ENCODE results near the gene MYH15. TPM values are rescaled to one million over a fixed set of nuclear protein-coding genes. Genes with fewer than 3 reads are reported as not detected.

The MYH15 gene
- polyA plus RNA-seq, 1 donor = 0.63 TPM

DNA sequence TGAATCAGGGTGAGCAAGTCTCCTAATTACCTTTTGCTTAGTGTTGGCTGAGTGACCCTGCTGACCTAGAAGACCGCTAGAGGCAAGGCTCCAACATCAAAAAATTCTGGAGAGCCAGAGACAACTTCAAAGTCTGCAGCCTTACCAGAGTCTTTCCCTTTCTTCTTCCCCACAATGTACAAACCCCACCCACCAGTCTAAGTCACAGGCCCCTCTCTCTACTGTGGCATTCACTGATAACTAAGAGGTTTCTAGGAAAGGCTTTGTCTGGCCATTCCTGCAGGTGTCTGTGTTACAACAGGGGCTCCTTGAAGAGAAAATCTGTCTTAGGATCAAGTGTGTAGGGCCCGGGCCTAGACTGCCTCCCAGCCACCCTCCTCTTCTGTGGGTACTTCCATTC, 525 bp downstream of the MYH15 start:
- no peak for DNase-seq

DNA sequence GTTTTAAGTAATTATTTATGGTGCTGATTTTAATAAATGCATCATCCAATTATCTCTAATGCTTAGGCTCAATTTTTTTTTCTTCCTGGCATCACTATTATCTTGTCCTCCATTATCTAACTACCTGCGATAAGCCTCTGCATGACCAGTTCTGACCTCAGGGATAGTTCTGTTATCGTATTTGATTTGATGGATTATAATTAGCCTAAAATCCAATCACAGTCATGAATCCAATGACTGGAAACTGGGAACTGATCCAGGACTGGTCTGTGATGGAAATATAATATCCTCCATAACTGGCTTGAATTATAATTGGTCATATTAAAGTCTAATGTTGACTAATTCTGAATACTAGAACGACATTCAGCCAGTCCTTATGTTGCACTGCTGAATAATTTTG, 1.1 kb downstream of the MYH15 start:
- DNase-seq = no peak

DNA sequence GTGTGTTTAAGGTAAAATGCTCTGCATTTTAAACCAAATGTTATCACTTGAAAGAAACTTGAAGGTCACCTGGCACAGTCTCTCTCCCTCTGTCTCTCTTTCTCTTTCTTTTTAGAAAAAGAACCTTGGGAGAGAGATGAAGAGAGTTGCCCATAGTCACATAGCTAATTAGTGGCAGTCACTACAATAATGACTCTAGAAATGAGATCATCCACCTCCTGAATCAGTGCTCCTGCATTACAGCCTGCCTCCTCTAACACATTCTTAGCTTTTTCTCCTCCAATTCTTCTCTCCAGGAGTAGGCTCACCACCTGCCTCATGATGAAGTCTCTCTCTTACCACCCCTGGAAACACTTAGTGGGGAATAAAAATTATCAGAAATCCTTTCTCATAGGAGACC, 2.5 kb downstream of the MYH15 start:
- DNase-seq = no peak

DNA sequence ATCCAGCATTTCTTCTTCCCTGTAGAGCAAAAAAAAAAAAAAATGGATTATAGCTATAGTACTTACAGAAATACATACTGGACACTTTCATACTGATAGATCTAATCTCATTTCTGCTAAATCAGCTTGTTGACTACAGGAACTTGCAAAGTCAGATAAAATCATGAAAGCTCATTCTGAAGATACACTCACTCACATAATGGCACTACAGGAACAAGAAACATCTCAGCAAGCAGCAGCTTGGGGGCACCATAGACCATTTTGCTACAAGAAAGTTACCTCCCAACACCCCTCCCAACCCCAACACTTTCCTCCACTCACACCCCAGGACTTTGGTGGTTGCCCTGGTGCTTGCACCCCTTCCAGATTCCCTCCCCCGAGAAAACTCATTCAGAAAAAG, 4.6 kb downstream of the MYH15 start:
- DNase-seq = no peak

GRCh38 chr3:108503722-108504121, 6.7 kb downstream of the MYH15 start:
- no peak for DNase-seq

DNA sequence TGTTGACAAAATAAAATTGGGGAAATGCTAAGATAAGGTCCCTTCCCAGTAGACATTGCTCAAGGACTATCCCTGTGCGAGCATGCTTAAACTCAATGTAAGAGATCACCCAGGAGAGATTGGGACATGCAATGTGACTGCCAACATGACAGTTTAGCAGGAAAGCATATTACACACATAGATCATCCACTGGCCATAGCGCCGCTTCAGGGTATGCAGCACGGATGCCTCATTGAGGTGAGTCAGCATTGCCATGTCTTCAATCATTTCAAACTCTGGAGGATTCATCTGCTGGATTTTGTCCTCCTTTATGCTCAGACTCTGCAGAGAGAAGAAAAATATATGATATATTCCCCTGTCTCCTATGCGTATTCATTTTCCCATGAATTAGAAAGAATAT, 8.9 kb downstream of the MYH15 start:
- DNase-seq = no peak

DNA sequence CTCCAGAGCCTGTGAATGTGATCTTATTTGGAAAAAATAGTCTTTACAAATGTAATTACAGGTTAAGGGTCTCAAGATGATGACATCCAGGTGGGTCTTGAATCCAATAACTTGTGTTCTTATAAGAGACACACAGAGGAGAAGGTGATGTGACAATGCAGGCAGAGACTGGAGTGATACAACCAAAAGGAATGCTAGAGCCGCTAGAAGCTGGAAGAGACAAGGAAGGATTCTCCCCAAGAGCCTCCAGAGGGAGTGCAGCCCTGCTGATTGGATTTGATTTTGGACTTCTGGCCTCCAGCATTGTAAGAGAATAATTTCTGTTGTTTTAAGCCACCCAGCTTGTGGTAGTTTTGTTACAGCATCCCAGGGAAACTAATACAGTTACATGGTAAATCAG, 9.7 kb downstream of the MYH15 start:
- no peak for DNase-seq

DNA sequence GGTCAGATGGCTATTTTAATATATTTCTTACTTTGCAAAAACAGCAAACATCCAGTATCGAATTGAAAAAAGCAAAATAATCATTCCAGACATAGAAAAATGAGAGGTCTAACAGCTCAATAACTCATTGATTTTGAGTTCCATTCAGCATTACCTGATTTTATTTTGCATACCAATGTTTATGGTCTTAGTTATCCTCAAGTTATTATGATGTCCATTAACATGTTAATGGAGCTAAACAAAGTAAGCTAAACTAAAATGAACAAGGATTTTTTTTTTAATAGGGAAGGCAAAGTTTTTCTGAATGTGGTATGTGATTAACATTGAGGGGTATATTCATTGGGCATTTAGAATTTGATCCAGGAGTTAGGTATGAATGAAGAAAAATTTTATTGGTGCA, 13.1 kb downstream of the MYH15 start:
- no peak for DNase-seq

- DNase-seq = no peak
Observed at GRCh38 chr3:108495717-108496116, 14.7 kb downstream of the MYH15 start.

GRCh38 chr3:108494906-108495531, 15.4 kb downstream of the MYH15 start:
- DNase-seq = no peak

GRCh38 chr3:108493862-108494261, 16.5 kb downstream of the MYH15 start:
- DNase-seq = no peak

DNA sequence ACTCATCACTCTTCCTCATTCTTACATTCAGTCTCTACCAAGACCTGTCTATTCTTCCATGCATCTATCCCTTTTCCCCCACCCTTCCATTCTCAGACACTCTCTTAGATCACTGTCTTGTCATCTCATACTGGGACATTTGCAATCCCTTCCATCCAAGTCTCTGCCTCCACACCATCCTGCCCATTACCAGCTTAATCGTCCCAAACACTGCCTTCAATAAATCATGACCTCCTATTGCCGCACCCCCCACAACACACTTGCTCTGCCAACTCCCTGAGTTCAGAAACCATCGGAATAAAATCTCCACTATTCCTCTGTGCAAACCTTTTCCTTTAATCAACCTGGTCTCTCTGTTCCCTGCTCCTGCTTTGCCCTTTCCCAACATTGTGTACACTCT, 18.9 kb downstream of the MYH15 start:
- DNase-seq = peak; percentile 17

DNA sequence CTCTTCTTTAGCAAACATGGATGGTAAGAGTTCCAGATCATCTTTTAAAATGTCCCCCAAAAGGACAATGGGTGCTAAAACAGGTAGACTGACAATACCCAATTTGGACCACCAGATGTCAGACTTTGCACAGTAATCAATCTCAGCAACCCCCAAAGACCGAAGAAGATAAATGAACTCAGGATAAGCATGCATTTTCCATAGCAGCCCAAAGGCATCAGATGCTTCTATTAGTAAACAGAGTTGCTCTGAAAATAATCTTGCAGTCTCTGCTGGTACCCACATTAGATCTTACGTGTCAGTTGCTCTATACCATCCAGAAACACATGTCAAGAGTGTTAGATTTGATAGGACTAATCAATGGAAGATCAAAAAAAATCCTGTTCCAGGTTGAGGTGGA, 20.6 kb downstream of the MYH15 start:
- DNase-seq = peak; percentile 53

DNA sequence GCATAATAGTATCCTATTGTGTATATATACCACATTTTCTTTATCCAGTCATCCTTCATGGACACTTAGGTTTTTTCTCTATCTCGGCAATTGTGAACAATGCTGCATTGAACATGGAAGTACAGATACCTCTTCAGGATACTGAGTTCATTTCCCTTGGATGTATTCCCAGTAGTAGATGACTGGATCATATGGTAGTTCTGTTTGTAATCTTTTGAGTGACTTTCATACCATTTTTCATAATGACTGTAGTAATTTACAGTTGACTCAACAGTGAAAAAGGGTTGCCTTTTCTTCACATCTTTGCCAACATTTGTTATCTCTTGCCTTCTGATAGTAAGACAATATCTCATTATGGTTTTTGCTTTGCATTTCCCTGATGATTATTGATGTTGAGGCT, 21.8 kb downstream of the MYH15 start:
- DNase-seq = no peak

- no peak for DNase-seq
Observed at GRCh38 chr3:108487439-108487838, 23.0 kb downstream of the MYH15 start.

GRCh38 chr3:108486941-108487340, 23.5 kb downstream of the MYH15 start:
- DNase-seq = peak; percentile 29

DNA sequence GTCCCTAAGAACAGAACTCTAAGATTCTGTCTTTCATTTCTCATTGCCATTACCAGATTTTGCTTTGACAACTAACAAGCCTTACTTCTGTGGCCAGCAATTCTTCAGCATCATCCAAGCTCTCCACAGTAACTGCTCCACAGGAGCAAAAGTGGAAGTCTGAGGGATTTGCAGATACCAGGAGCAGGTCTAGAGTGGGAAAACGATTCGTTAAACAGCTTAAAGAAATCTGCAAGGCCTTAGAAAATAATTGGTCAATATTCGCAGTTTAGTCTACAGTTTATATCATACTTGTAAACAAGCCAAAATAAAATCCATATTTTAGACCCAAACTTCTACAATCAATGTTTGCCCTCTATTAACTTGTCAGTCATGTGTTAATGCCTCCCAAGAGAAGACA, 24.1 kb downstream of the MYH15 start:
- no peak for DNase-seq

- no peak for DNase-seq
Observed at GRCh38 chr3:108485146-108485545, 25.2 kb downstream of the MYH15 start.

GRCh38 chr3:108479224-108479623, 31.2 kb downstream of the MYH15 start:
- DNase-seq = no peak

DNA sequence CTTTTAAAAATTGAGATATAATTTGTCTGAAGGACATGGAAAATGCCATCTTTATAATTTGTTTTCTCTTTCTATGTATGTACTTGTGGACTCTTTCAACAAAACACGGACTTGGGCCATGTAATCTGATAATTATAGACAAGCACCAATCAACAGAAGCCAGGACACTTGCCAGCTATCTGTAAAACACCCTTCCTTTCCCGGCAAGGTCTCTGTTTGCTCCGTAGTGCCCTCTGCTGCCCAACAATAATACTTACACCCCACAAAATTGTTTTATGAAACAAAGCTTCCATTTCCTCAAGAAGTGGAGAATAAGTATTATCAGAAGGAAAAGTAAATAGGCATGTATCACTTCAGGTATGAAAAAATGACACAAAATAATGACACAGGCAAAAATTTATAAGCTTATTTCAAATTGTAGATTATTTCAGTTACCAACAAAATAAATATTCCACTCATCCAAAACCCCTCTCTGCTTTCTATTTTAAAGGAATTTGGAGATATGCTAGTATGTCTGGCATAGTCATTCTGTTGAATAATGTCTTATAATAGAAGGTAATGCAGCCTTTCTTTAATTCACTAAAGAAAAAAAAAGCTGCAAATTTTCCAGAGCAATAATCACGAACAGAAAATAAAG, 32.8 kb downstream of the MYH15 start:
- peak; percentile 36 for DNase-seq

DNA sequence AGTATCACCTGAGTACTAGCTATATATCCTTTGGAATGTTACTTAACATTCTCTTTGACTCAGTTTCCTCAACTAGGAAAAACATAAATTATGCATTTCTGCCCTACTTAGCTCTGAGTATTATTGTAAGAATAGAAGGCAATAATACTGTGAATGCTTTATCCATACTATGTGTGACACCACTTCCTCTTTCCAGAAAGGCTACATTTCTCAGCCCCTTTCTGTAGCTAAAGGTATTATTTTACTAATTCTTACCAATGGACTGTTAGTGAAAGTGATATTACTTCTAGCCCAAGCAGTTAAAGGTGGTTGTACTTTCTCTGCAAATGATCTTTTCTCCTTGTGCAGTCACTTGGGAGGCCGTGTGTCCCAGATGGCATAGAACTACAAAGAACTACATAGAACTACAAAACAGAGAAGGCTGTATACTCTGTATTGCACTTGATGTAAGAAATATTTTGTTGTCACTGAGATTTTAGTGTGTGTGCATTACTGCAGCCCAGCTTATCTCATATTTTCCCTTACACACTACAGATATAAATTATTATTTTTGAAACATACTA, 35.1 kb downstream of the MYH15 start:
- no peak for DNase-seq

DNA sequence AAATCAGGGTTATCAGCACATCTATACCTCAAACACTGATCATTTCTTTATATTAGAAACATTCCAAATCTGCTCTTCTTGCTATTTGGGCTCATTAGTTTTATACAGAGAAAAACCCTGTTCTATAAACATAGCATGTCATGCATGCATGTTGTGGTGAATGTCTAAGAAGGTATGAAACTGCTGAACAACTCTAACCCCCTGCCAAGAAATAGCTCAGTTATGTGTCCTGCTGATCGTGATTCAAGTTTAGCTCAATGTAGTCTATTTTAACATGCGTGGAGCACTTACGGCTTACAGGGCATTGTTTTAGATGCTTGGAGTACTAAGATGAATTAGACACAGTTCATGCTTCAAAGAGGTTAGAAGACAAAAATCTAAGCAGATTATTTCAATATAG, 35.8 kb downstream of the MYH15 start:
- DNase-seq = no peak

GRCh38 chr3:108473711-108474110, 36.7 kb downstream of the MYH15 start:
- DNase-seq = no peak

- no peak for DNase-seq
Observed at GRCh38 chr3:108472001-108472591, 38.3 kb downstream of the MYH15 start.
